ENCODE measurements around the gene RIOX2.

The RIOX2 gene

DNA sequence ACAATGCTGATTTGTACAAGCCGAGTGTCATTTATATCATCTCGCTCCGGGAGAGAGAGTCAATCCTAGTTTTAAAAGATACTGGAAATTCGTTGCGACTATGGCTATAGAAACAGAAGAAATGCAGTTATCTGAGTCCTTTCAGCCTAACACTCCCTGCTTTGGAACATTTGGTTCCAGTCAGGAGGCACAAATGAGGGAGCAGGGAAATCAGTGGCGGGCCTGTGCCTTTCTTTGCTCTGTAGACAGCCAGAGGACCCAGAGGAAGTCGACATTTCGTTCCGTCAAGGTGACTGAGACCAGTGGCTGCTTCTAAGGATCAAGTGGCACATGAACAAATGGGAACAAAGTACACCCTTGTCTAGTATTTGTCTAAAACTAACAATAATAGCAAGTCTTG lies 745 bp upstream of the RIOX2 start:
- no peak for DNase-seq (ENCODE audit: low read depth)
- H3K4me3 ChIP-seq (ENCODE audit: low read length): peak overlapping the region; percentile 68
- TF ChIP-seq CTCF (conservative IDR thresholded peaks at IDR 0.05; ENCODE audit: low read length): no peak

- no peak for TF ChIP-seq CTCF (conservative IDR thresholded peaks at IDR 0.05; ENCODE audit: low read length)
- peak overlapping the region; percentile 68 for H3K4me3 ChIP-seq (ENCODE audit: low read length)
- no peak for DNase-seq (ENCODE audit: low read depth)
Observed at GRCh38 chr3:97970956-97971620, 1.1 kb downstream of the RIOX2 start.

DNA sequence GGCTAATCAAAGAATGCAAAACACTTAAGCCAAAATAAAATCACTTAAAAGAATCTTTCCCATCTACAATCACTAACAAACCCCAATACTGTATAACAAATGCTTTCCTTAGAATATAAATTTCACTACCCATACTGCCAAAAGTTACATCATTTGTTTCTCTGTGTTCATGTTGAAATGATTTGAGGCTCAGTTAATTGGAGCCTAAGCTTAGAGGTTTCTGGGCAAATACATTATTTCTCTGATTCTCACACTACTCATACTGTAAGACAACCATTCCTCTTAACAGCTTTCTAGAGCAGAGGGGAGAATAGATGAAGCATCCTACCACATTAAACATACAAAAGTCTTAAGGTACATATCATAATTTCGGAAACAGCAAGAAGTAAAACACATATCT lies 2.1 kb downstream of the RIOX2 start:
- TF ChIP-seq CTCF (conservative IDR thresholded peaks at IDR 0.05; ENCODE audit: low read length): no peak
- no peak overlapping the region for H3K4me3 ChIP-seq (ENCODE audit: low read length)
- DNase-seq (ENCODE audit: low read depth): peak; percentile 55

- H3K4me3 ChIP-seq (ENCODE audit: low read length): no peak overlapping the region
- no peak for TF ChIP-seq CTCF (conservative IDR thresholded peaks at IDR 0.05; ENCODE audit: low read length)
- DNase-seq (ENCODE audit: low read depth): no peak
Observed at GRCh38 chr3:97969541-97969940, 2.7 kb downstream of the RIOX2 start.

DNA sequence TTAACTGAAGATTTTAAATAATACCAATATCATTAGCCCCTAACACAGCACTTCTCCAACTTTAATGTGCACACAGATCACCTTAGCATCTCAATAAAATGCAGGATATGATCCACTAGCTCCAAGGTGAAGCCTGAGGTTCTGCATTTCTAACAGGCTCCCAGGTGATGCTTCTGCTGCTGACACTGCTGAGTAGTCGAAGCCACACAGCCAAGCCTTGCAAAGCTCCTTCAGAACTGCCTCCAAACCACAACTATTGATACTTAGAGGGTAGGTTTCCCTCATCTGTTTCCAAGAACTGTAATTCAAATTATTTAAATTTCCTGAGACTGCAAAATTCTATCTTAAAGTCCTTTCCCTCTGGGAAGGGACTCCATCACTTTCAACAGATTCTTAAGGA lies 3.9 kb downstream of the RIOX2 start:
- no peak for TF ChIP-seq CTCF (conservative IDR thresholded peaks at IDR 0.05; ENCODE audit: low read length)
- H3K4me3 ChIP-seq (ENCODE audit: low read length): no peak overlapping the region
- DNase-seq (ENCODE audit: low read depth): no peak

DNA sequence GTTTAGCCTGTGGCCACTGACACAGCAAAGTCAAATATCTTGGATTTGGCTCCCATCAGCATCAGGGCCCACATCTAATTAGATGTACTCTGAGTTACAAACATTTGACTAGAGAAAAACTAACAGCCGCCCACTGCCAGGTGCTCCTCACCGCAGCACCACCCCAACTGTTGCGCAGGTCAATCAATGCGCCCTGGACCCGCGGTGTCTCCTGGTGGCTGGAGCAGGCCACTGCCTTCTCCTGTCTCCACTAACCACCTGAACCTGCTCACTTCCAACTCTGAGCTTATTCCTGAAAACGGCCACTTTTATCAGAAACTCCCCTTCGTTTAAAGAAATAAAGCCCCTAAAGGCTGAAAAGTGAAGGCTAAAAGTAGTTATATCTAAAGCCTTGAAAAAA lies 4.3 kb downstream of the RIOX2 start:
- no peak for TF ChIP-seq CTCF (conservative IDR thresholded peaks at IDR 0.05; ENCODE audit: low read length)
- no peak for DNase-seq (ENCODE audit: low read depth)
- no peak overlapping the region for H3K4me3 ChIP-seq (ENCODE audit: low read length)

- TF ChIP-seq CTCF (conservative IDR thresholded peaks at IDR 0.05; ENCODE audit: low read length): no peak
- H3K4me3 ChIP-seq (ENCODE audit: low read length): no peak overlapping the region
- DNase-seq (ENCODE audit: low read depth): no peak
Observed at GRCh38 chr3:97960993-97961766, 11.1 kb downstream of the RIOX2 start.

Measured in AG10803 (cell line).